HCT116 (cell line): ENCODE measurements around the gene KLHL6.

Source experiments
- CEBPB ChIP-seq: IDR thresholded peaks from 2 replicates; pipeline ENCODE4 v1.6.1; 2012; ENCODE audit warnings: low read depth
- ELF1 ChIP-seq: IDR thresholded peaks from 2 replicates; pipeline ENCODE4 v1.6.1; 2012; ENCODE audit warnings: low read depth, borderline replicate concordance
- EZH2 ChIP-seq: fragments of 200-600 bp; sonication (generic); IDR thresholded peaks from 2 replicates; pipeline ENCODE4 v1.6.1; 2017; ENCODE audit warnings: antibody characterized with exemption, mixed run types
- POLR2A ChIP-seq: IDR thresholded peaks from 2 replicates; pipeline ENCODE4 v1.7.0; 2011; ENCODE audit warnings: borderline replicate concordance; ENCODE audit not compliant: insufficient read depth, insufficient read length; ENCODE audit errors: extremely low read depth
- POLR2AphosphoS5 ChIP-seq: IDR thresholded peaks from 2 replicates; pipeline ENCODE4 v1.6.1; 2011; ENCODE audit warnings: mild to moderate bottlenecking, low read depth, low read length, moderate library complexity
- RAD21 ChIP-seq: IDR thresholded peaks from 2 replicates; pipeline ENCODE4 v1.6.1; 2012; ENCODE audit warnings: low read depth, mild to moderate bottlenecking
- SRF ChIP-seq: IDR thresholded peaks from 2 replicates; pipeline ENCODE4 v1.6.1; 2012; ENCODE audit warnings: low read depth
- YY1 ChIP-seq: IDR thresholded peaks from 2 replicates; pipeline ENCODE4 v1.6.1; 2011; ENCODE audit warnings: low read length, low read depth, moderate library complexity, mild to moderate bottlenecking; ENCODE audit not compliant: insufficient replicate concordance; ENCODE audit errors: extremely low read depth
- ZFX ChIP-seq: fragments of 450-650 bp; IDR thresholded peaks from 2 replicates; pipeline ENCODE4 v1.6.1; 2017
- ZNF274 ChIP-seq: fragments of 200-500 bp; sonication (Bioruptor generic); IDR thresholded peaks from 2 replicates; pipeline ENCODE4 v1.6.1; 2014; ENCODE audit warnings: mild to moderate bottlenecking, low read depth, low read length, inconsistent platforms
- TF ChIP-seq, protein P1 (sequence below): IDR thresholded peaks from 2 replicates; pipeline ENCODE4 v1.6.1; 2012
- TF ChIP-seq, protein P2 (sequence below), 3 experiments: fragments of 200-600 bp in 1 of 3; sonication (generic) in 1 of 3; IDR thresholded peaks in 2 of 3; conservative IDR thresholded peaks in 1 of 3; 2 replicates each; pipeline ENCODE4 v1.5.1; 2012 to 2017; ENCODE audit warnings: low read depth in 2 of 3, low read length in 2 of 3, antibody characterized with exemption in 1 of 3, borderline replicate concordance in 1 of 3, control low read depth in 1 of 3, mild to moderate bottlenecking in 1 of 3, mixed read lengths in 1 of 3, mixed run types in 1 of 3, moderate library complexity in 1 of 3; ENCODE audit not compliant: insufficient read depth in 1 of 3
- TF ChIP-seq, protein P3 (sequence below): IDR thresholded peaks from 2 replicates; pipeline ENCODE4 v1.6.1; 2012; ENCODE audit warnings: low read depth
- TF ChIP-seq, protein P4 (sequence below): IDR thresholded peaks from 2 replicates; pipeline ENCODE4 v1.6.1; 2012

DNA sequence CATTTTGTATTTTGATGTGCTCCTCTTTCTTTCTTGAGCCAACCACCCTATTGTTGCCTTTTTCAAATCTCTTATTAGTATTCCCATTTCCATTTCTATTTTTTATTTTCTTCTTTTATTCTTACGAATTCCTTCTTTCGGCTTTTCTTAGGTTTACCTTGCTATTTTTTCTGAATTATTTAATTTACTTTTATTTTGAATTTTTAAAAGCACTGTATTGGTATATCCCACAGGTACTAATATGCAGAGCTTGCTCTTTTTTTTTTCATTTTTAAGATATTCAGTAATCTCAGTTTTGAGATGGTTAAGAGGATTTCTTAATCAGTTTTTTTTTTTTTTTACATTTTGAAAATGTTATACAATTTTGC, 108.7 kb downstream of the KLHL6 start:
- TF ChIP-seq, protein P1, sequence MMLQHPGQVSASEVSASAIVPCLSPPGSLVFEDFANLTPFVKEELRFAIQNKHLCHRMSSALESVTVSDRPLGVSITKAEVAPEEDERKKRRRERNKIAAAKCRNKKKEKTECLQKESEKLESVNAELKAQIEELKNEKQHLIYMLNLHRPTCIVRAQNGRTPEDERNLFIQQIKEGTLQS, result no peak
- TF ChIP-seq, protein P2, sequence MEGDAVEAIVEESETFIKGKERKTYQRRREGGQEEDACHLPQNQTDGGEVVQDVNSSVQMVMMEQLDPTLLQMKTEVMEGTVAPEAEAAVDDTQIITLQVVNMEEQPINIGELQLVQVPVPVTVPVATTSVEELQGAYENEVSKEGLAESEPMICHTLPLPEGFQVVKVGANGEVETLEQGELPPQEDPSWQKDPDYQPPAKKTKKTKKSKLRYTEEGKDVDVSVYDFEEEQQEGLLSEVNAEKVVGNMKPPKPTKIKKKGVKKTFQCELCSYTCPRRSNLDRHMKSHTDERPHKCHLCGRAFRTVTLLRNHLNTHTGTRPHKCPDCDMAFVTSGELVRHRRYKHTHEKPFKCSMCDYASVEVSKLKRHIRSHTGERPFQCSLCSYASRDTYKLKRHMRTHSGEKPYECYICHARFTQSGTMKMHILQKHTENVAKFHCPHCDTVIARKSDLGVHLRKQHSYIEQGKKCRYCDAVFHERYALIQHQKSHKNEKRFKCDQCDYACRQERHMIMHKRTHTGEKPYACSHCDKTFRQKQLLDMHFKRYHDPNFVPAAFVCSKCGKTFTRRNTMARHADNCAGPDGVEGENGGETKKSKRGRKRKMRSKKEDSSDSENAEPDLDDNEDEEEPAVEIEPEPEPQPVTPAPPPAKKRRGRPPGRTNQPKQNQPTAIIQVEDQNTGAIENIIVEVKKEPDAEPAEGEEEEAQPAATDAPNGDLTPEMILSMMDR (IDR thresholded peaks at IDR 0.05 in 2 of 3, conservative IDR thresholded peaks at IDR 0.05 in 1 of 3; ENCODE audit: borderline replicate concordance in 1 of 3, insufficient read depth in 1 of 3, low read depth in 2 of 3, low read length in 2 of 3), result no peak
- TF ChIP-seq YY1 (no peak), POLR2A (no peak), RAD21 (no peak), POLR2AphosphoS5 (no peak), ELF1 (no peak), EZH2 (no peak), ZFX (no peak), SRF (no peak), ZNF274 (no peak), CEBPB (no peak)
- TF ChIP-seq, protein P3, sequence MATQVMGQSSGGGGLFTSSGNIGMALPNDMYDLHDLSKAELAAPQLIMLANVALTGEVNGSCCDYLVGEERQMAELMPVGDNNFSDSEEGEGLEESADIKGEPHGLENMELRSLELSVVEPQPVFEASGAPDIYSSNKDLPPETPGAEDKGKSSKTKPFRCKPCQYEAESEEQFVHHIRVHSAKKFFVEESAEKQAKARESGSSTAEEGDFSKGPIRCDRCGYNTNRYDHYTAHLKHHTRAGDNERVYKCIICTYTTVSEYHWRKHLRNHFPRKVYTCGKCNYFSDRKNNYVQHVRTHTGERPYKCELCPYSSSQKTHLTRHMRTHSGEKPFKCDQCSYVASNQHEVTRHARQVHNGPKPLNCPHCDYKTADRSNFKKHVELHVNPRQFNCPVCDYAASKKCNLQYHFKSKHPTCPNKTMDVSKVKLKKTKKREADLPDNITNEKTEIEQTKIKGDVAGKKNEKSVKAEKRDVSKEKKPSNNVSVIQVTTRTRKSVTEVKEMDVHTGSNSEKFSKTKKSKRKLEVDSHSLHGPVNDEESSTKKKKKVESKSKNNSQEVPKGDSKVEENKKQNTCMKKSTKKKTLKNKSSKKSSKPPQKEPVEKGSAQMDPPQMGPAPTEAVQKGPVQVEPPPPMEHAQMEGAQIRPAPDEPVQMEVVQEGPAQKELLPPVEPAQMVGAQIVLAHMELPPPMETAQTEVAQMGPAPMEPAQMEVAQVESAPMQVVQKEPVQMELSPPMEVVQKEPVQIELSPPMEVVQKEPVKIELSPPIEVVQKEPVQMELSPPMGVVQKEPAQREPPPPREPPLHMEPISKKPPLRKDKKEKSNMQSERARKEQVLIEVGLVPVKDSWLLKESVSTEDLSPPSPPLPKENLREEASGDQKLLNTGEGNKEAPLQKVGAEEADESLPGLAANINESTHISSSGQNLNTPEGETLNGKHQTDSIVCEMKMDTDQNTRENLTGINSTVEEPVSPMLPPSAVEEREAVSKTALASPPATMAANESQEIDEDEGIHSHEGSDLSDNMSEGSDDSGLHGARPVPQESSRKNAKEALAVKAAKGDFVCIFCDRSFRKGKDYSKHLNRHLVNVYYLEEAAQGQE, result no peak
- TF ChIP-seq, protein P4, sequence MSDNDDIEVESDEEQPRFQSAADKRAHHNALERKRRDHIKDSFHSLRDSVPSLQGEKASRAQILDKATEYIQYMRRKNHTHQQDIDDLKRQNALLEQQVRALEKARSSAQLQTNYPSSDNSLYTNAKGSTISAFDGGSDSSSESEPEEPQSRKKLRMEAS, result no peak
